GM19351 (cell line): ENCODE measurements around the gene RFC4.

Experiments used
- ATAC-seq: cut with Tn5 transposase; IDR thresholded peaks from one replicate; pipeline ENCODE4 v1.9.1; 2021; ENCODE audit warnings: mild to moderate bottlenecking, moderate library complexity; ENCODE audit not compliant: unreplicated experiment

The RFC4 gene

GRCh38 chr3:186788482-186789370, 17.6 kb downstream of the RFC4 start:
- no peak for ATAC-seq

- no peak for ATAC-seq
Observed at GRCh38 chr3:186787642-186788481, 18.4 kb downstream of the RFC4 start.

GRCh38 chr3:186786922-186787321, 19.4 kb downstream of the RFC4 start:
- no peak for ATAC-seq

GRCh38 chr3:186785495-186786018, 20.7 kb downstream of the RFC4 start:
- ATAC-seq = no peak

GRCh38 chr3:186784820-186785494, 21.3 kb downstream of the RFC4 start:
- no peak for ATAC-seq

- peak; percentile 62 for ATAC-seq
Observed at GRCh38 chr3:186783731-186784515, 22.4 kb downstream of the RFC4 start.

GRCh38 chr3:186783058-186783730, 23.1 kb downstream of the RFC4 start, which contains the start of gene EIF4A2:
Gene EIF4A2, plus strand, starts transcription at chr3:186783577. Its CDS starts 34 bp downstream, at chr3:186783611.
- ATAC-seq = peak; percentile 59

- ATAC-seq = no peak
Observed at GRCh38 chr3:186782542-186783057, 23.7 kb downstream of the RFC4 start.

GRCh38 chr3:186779204-186779603, 27.1 kb downstream of the RFC4 start:
- no peak for ATAC-seq

GRCh38 chr3:186775999-186776398, 30.3 kb downstream of the RFC4 start:
- ATAC-seq = no peak

GRCh38 chr3:186772701-186773417, 33.4 kb downstream of the RFC4 start:
- peak; percentile 96 for ATAC-seq

GRCh38 chr3:186772281-186772694, 34.0 kb downstream of the RFC4 start:
- peak; percentile 18 for ATAC-seq

- no peak for ATAC-seq
Observed at GRCh38 chr3:186760897-186761447, 45.3 kb downstream of the RFC4 start.

GRCh38 chr3:186760141-186760833, 46.0 kb downstream of the RFC4 start:
- ATAC-seq = no peak

GRCh38 chr3:186759231-186759930, 46.9 kb downstream of the RFC4 start:
- ATAC-seq = no peak

- no peak for ATAC-seq
Observed at GRCh38 chr3:186757686-186758220, 48.5 kb downstream of the RFC4 start.

- ATAC-seq = no peak
Observed at GRCh38 chr3:186757214-186757613, 49.1 kb downstream of the RFC4 start.
